NCI-H2029 (cell line): ENCODE data around the gene DGAT2.

Experiments used
- DNase-seq: peaks from one replicate; lab custom pipeline; 2025; lab: John Stamatoyannopoulos, UW

Gene DGAT2

DNA sequence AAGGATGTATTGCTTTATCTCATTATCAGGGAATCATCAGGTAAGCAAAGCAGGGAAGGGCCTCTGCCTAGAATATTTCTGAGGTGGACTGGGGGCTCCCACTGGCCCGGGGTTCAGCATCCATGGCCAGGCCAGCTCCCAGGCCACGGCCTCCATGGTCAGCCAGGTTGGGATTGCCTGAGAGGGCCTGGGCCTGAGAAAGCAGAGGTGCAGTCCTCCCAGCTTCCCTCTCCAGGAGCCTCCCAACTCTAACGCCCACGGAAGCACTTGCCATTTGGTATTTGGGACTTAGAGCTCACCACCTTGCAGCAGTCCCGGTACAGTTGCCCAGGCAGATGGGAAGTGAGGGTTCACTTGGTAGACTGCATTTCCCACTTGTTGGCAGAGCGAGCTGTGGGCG lies 12.7 kb downstream of the DGAT2 start:
- DNase-seq = no peak

DNA sequence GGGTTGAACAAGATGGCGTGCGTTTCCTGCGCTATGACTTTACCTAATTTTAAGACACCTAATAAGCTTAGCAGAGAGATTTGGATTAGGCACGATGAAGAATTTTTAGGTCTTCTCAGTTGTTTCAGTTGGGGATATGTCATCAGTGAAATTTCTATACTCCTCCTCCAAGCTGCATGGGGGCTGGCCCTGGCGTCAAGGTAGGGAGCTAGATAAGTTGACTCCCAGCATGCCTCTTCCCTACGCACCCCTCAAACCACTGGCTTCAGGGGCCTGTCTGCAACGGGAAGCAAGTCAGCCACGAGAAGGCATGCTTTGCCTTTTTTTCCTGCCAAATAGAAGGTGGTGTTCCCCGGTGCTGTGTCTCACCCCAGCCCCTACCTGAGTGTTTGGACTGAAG lies 13.3 kb downstream of the DGAT2 start:
- DNase-seq = no peak

GRCh38 chr11:75782540-75783263 lies 14.1 kb downstream of the DGAT2 start:
- no peak for DNase-seq

- DNase-seq = no peak
Measured at GRCh38 chr11:75783416-75784084, 15.0 kb downstream of the DGAT2 start.

GRCh38 chr11:75784085-75784478 lies 15.5 kb downstream of the DGAT2 start:
- DNase-seq = no peak

DNA sequence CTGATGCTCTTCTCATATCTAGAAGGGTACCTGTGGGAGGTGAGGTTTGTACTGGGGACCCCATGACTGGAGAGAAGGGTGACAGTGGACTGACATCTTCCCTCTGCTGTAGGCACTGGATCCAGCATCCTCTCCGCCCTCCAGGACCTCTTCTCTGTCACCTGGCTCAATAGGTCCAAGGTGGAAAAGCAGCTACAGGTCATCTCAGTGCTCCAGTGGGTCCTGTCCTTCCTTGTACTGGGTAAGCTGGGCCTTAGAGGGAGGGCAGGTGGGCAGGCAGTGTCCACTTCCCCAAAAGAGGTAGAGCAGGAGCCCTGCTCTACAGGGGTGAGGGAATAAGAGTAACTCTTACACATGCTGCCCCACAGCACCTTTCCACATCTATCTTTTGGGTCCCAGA lies 15.9 kb downstream of the DGAT2 start:
- no peak for DNase-seq

DNA sequence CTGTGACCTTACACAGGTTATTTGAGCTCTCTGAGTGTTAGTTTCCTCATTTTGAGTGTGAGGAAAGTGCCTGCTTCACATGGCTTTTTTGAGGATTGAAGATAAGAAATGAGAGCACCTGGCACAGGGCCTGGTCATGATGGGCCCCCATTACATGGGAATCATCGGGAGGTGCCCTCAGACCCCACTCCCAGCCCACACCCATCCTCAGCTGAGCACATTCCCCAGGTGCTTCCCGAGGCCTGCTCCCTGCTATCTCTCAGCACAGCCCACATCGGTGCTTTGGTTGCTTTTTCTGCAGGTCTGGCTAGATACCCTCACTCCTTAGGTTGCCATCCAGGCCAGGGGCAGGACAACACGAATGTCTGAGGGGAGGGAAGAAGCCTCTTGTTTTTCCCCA lies 16.6 kb downstream of the DGAT2 start:
- no peak for DNase-seq

DNA sequence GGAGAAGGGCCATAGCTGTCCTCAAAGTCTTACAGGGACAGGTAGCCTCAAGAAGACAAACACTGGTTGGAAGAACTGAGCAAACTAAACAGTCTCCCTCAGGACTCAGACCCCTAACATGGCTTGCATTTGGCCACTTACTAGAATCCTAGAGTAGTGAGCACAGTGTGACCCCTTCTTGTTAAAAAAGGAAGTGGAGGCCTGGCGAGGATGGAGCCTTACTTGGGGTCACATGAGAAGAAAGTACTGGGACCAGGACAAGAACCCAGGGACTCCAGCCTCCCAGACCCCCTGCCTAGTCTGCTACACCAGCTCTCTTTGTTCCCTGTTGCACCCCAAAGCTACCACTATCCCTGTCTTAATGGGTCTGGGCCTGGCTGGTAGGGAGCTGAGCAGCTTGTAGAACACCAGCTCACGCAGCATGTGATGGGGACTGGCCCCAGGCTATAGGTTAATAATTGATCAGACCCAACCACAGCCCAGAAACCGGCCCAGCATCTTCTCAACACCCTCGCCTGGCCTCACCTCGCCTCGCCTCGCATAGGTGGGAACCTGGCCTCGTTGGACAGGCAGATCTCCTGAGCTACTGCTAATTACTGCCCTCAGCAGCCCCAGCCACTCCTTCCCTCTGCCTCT lies 17.6 kb downstream of the DGAT2 start:
- no peak for DNase-seq

DNA sequence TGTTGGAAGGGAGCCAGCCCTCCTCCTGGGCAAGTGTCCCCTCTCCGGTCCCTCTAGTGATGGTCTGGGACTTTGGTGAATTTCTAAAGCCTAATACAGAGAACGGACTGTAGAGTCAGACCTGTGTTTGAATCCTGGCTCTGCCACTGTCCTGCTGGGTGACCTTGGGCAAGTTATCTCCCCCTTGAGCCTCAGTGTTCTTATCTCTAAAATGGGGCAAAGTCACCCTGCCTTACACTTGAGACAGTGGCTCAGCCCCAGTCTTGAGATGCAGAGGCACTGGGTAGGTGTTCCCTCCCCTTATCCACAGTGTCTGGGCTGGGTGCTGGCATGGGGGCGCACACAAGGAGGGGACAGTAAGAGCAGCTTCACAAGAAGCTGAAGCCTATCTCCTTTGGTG lies 20.9 kb downstream of the DGAT2 start:
- no peak for DNase-seq

- no peak for DNase-seq
Measured at GRCh38 chr11:75790986-75791385, 22.4 kb downstream of the DGAT2 start.

DNA sequence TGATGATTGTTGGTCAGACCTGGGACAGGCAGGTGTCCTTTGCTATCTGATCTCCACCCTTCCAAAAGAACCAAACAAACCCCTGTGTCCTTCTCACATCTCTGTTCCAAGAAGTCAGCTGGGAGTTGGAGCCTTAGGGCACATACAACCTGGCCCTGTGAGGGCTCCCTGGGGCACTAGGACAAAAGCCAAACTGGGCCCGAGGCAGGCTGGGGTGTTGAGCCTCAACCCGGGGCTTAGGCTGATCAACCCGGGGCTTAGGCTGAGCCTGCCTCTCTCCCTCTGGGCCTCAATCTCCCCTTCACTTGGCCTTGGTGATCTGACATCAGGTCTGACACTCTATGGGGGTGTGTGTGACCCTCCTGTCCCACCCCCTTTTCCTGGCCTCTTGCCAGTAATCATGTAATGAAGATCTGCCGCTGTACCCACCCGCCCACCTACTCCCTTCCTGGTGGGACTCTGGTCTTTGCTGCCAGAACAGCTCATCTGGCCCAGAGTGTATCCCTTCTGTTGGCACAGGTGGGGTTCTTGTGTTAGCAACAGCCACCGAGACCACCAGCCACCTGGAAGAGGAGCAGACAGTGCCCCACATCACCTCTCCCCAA lies 23.7 kb downstream of the DGAT2 start:
- no peak for DNase-seq

DNA sequence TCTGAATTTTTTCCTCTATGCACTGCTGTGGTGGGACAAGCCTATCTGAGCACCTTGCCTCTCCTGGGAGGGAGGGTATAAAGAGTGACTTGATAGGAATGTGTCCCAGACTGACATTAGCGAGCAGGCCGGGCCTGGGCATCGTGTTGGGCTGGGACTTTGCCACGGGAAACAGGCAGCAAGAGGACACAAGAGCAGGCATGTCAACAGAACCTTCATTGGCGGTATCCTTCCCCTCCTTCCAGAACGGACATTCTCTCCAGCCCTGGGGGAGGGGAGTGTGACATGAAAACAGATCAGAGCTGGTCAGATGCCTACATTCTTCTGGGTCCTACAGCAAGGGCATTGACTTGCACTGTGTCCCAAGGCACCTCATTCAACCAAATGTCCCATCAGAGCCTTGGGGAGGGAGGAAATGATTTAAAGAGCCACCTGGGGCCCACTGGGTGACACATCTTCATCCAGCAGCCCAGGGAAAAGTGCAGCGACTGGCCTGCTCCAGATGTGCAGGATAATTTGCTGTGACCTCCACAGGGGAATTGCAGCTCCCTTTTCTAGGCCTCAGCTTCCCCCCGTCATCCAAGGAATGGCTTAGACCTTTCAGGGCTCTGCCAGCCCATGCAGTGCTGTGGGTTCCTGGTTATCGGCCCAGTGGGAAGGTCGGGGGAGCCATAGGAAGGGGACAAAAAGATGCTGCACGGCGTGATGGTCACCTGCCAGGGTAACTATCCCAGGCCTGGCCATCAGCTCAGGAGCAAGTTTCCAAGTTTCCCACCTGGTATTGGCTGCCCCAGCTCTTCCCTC lies 24.6 kb downstream of the DGAT2 start:
- no peak for DNase-seq

GRCh38 chr11:75793966-75794365 lies 25.4 kb downstream of the DGAT2 start:
- no peak for DNase-seq

GRCh38 chr11:75795276-75796090 lies 26.9 kb downstream of the DGAT2 start:
- DNase-seq = no peak

GRCh38 chr11:75796091-75796435 lies 27.5 kb downstream of the DGAT2 start:
- no peak for DNase-seq

DNA sequence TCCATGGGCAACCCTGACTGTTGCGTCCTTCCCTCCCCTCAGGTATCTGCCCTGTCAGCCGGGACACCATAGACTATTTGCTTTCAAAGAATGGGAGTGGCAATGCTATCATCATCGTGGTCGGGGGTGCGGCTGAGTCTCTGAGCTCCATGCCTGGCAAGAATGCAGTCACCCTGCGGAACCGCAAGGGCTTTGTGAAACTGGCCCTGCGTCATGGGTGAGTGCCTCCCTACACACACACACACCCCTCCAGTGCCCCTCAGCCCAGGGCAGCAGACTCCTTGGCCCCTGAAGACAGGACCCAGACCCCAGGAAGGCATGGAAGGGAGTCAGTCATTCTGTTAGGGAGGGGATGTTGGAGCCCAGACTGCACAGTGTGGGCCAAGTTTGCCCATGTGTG lies 28.5 kb downstream of the DGAT2 start:
- DNase-seq = no peak

DNA sequence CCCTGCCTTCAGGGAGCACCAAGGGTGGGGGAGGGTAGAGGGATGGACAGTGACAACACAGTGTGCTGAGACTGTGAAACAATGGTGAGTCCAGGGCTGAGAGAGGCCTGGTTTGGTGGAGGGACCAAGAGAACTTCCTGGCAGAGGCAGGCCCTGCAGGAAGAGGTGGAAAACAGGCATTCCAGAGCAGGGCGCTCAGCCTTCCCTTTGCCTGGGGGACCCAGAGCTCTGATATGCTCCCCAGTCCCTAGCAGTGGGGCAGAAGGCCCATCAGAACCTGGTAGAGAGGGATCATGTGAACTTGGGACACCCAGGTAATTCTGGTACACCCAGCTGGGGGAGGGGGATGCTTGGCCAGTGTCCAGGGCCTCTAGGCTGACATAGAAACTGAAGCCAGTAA lies 29.2 kb downstream of the DGAT2 start:
- no peak for DNase-seq

DNA sequence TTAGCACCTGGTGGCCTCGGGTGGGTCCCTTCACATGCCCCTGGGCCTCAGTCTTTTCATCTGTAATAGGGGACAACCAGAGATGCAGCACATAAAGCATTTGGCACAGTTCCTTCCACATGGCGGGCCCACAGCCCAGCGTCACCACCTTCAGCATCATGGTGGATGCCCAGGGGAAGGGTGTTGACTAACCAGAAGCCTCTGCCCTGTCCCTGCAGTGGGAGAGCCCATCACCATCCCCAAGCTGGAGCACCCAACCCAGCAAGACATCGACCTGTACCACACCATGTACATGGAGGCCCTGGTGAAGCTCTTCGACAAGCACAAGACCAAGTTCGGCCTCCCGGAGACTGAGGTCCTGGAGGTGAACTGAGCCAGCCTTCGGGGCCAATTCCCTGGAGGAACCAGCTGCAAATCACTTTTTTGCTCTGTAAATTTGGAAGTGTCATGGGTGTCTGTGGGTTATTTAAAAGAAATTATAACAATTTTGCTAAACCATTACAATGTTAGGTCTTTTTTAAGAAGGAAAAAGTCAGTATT lies 31.6 kb downstream of the DGAT2 start:
- DNase-seq = no peak

- no peak for DNase-seq
Measured at GRCh38 chr11:75800728-75801361, 32.3 kb downstream of the DGAT2 start.

GRCh38 chr11:75801362-75802020 lies 32.9 kb downstream of the DGAT2 start:
- DNase-seq = no peak
